Renal cortical epithelial cell (primary cell): ENCODE data around the gene PARP4. TPM values are rescaled to one million over a fixed set of nuclear protein-coding genes. Genes with fewer than 3 reads are reported as not detected.

ENCODE experiments used
- total RNA-seq: library from RNA; depleted of rRNA; stranded (reverse); fragments of >200 nt; gene quantifications from 2 replicates; pipeline ENCODE4 v1.2.3, GENCODE V29; 2014

The PARP4 gene
- total RNA-seq, 1 donor from 2014 or later = 124 TPM

Other genes starting within 250 kb of the PARP4 start
- not detected in 2 replicates for gene C1QTNF9, start 203.2 kb downstream of the PARP4 start, total RNA-seq
- gene ATP12A, start 167.6 kb upstream of the PARP4 start, total RNA-seq = not detected in 2 replicates